ENCODE results near the gene BICDL2.

BICDL2 gene

DNA sequence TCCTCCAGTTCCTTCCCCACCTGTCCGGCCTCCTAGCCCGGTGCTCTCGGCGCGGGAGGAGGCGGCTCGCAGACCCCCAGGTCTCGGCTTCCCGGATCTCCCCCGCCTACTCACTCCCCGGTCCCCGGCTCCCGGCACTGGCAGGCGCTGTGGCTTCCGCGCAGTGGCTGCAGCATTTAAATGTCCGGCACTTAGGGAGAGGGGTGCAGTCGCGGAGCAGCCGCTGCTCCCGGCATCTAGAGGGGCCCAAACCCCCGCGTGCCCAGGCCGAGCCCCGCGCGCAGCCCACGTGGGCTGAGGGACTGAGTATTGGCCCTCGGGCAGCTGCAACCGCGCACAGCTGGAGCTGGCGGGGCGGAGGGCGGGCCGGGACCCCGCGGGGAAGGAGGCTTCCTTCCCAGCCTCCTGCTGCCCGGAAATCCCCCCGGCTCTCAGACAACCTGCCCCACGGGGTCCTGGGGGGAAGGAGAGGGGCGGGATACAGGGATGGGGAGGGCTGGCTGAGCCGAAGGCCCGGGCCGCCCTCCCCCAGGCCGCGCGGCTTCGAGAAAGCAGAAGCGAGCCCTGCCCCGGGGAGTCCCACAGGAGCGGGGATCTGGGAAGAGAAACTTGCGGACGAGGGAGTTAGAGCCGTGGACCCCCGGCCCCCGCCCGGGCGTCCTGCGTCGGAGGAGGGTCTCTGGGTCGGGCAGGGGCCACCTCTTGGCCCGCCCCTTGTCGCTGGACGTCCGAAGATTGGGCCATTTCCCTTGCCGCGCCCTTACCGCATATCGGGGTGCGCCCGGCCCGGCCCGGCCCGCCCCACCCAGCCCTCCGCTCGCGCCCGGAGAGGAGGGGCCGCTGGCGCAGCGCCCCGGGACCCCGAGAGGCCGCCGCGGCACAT is 9.3 kb upstream of the BICDL2 start, which contains the start of gene MMP25:
MMP25 (plus strand) TSS at position 804 of the 883 bp plus-strand sequence. CDS start 357 bp downstream, outside the sequence.
- no peak for DNase-seq

DNA sequence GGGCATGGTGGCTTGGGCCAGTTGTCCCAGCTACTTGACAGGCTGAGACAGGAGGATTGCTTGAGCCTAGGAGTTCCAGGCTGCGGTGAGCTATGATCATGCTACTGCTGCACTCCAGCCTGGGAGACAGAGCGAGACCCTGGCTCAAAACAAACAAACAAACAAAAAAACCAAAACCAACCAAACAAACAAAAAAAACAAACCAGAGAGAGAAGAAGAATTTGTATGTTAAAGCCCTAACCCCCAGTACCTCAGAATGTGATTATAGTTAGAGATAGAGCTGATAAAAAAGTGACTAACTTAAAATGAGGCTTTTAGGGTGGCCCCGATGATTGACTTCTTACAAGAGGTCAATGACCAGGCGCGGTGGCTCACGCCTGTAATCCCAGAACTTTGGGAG is 8.0 kb upstream of the BICDL2 start:
- no peak for DNase-seq

DNA sequence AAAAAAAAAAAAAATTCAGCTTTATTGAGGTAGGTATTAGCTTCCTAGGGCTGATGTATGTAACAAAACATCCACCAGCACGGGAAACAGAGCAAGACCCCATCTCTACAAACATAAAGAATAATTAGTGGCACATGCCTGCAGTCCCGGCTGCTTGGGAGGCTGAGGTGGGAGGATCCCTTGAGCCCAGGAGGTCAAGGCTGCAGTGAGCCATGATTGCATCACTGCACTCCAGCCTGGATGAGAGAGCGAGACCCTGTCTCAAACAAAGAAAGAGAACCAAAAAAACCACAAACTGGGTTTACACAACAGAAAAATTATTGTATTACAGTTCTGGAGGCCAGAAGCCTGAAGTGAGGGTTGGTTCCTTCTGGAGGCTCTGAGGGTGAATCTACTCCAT is 5.6 kb upstream of the BICDL2 start:
- no peak for DNase-seq

DNA sequence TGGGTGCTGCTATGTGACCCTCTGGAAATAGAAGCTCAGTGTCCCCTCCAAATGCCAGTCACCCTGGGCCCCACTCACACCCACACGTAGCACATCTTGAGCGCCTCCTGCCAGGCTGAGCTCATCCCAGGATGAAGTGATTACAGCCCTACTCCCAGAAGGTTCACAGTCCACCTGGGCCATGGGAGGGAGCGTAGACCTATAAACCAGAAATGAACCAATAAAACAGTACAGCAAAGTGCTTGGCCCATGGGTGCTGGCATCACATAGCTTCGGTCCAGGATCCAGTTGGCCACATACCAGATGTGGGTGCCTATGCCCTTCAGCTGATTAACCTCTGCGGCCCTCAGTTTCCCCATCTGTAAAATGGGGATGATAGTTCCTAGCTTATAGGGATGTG is 2.2 kb upstream of the BICDL2 start:
- DNase-seq, result no peak

DNA sequence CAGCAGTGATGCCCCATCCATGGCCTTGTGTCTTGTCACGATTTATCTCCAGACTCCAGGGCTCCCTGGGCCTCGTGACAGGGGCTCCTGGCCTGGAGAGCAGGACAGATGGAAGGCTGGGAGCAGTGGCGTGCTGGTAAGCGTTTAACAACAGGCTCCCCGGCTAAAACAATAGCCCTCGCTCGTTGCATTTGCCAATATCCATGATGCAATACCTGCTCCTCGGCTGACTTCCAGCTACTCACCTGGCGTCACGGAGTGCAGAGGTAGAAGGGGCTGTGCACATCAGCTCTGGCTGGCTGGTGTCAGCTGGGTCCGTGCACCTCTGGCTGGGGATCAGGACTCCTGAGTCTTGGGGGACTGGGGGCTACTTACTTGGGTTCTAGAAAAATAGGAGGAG is 1.5 kb upstream of the BICDL2 start:
- DNase-seq, result no peak

DNA sequence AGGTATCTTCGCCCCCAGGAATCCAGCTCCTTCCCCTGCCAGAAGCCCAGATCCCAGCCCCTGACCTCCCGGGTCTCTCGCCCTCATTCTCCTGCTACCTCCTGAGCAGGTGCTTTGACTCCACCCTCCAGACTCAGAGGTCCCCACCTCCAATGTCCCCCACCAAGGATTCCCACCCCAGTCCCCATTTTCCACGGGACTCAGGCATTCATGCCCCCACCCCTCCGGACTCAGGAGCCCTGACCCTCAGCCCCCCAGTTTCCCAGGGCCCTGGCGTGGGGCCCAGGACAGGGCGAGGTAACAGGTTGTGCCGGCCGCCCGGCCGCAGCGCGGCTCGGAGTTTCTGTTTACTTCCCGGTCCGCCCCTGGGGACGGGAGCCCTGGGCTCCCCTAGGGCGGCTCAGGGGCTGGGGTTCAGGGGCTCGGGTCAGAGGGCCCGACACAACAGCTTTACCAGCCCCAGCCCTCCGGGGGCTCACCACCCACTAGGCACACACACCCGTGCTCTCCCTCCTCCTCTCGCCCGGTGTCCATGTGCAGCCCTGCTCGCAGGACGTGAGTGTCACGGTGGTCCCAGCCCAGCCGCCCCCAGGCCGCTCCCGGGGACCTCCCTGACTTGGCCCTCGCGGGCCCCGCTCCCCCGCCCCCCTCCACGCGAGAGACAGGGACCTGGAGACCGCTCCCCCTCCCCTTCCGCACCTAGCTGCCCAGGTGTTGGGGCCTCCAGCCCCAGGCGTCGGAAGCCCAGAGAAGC is 595 bp downstream of the BICDL2 start:
- no peak for DNase-seq

DNA sequence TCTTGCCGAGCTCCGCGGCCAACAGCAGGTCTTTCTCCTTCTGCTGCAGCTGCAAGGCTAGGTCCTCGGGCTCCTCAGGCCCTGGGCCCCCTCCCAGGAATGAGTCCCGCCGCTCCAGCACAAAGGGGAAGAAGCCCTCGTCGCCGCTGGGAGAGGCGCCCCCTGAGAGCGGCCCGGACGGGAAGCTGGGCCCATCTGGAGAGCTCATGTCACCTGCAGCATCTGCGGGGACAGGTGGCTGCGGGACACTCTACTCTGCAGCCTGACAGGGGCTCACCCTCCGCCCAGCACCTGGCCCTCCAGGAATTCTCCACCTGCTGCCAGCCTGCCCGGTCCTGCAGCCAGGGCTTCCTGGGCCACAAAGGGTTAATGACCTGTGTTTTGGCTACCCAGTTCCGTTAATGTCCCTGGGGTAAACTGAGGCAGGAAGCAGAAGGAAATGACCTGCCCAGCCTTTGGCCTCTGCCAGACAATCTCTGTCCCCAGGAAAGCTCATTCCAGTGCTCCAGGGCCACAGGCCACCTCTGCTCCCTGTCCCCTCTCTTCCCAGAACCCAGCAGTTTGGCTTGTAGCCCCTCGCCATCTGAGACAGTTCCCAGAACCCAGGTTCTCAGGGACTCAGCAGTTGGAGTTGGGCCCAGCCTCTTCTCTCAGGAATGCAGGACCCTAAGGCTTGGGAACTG is 1.3 kb downstream of the BICDL2 start:
- no peak for DNase-seq

DNA sequence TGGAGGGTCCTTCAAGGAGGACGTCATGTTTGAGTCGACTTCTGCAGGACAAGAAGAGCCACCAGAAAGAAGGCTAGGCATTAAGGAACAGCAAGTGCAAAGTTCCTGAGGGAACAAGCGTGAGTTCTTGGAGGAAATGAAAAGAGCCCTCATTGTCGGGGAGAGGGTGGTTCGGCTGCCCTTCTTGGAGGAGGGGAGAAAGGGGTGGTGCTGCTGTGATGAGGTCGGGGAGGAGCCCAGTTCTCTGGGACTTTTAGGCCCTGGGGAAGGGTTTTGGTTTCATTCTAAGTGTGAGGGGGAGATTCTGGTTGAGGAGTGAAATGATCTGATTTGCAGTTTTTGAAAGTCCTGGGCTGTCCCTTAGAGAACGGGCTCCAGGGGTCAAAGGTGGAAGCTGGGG is 4.1 kb downstream of the BICDL2 start:
- no peak for DNase-seq

DNA sequence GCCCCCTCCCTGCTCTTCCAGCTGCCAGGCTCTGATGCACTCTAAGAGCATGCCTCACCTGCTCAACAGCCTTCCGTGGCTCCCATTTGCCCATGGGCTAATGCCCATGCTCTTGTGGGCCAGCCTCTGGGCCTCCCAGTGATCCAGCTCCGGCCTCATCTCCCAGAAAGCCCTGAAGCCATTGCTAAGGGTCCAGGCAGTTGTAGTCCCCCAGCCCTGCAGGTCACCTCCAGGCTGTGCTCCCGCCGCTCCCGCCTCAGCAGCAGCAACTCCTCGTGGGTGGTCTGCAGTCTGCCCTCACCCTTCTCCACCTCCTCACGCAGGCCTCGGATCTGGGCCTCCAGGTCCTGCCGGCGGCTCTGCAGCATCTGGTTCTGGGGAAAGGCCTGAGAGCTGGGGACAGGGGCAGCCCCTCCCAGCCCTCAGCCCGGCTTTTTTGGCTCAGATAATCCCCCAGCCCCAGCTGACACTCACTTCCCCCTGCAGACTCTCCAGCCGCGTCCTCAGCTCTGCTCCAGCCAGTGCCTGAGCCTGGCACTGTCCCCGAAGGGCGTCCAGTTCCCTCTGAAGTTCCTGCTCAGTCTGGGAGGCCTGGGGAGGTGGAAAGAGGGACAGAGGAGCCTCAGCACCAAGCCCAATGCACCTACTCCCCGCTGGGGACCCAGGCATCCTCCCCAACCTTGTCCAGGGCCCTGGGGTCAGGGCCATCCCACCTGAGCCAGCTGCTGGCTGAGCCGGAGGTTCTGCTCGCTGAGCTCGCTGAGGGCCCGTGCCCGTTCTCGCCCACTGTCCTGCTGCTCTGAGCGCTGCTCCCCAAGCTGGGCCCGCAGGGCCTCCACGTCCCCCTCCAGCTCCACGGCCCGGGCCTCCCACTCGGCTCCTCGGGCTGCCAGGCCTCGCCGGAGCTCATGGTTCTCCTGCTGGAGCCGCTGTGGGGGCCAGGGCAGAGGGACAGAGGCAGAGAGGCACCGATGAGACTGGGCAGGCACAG is 6.2 kb downstream of the BICDL2 start:
- no peak for DNase-seq

DNA sequence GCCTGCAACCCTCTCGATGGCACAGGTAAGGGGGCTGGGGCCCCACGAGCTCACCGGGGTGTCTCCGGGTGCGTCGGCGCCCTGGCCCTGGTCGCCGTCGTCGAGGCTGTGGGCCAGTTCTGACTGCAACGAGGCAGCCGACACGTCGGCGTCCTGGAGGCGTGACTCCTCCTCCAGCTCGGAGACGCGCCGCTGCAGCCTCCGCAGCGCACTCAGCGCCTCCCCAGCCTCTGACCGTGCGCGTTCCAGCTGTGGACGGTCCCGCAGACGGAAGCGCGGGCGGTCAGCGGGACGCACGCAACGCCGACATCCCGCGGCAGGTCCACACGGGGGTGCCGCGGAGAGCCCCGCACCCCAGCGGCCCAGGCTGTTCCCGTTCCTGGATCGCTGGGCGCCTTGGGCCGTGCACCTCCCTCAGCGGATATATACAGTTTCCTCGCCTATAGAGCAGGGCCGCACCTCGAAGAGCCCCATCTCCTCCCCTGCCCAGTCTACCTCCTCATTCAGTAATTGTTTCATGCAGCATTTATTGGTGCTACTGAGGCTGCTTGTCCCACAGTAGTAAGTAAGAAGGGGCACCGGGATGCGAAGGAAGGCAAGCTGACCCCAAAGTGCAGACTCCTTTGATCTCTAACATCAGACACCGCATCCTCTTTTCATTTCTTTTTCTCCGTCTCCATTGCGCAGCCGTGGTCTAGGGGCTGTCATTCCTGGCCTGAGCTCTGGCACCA is 7.1 kb downstream of the BICDL2 start:
- no peak for DNase-seq

DNA sequence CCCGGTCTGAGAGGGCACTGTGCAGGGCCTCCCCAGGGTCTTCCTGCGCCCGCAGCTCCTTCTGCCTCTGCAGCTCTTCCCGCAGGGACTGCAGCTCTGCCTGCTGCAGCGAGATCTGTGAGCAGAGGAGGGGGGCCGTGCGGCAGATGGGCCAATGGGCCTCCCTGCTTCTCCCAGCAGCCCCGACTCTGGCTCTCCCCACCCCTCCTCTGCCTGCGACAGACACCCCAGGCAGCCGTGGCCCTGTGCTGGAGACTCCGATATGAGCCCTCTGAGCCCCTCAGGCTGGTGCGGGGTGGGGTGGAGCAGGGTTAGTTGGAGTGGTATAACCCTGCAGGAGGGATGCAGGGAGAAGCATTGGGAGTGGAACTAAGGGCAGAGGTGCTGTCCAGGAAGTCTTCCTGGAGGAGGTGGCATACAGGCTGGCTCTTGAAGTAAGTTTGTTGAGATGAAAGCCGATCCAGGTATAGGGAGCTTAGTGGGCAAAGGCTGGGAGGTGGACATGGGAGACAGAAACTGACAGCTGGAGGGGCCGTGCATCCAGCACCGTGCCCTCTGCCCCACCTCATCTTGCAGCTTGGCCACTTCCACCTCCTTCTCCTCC is 7.9 kb downstream of the BICDL2 start:
- DNase-seq, result no peak

DNA sequence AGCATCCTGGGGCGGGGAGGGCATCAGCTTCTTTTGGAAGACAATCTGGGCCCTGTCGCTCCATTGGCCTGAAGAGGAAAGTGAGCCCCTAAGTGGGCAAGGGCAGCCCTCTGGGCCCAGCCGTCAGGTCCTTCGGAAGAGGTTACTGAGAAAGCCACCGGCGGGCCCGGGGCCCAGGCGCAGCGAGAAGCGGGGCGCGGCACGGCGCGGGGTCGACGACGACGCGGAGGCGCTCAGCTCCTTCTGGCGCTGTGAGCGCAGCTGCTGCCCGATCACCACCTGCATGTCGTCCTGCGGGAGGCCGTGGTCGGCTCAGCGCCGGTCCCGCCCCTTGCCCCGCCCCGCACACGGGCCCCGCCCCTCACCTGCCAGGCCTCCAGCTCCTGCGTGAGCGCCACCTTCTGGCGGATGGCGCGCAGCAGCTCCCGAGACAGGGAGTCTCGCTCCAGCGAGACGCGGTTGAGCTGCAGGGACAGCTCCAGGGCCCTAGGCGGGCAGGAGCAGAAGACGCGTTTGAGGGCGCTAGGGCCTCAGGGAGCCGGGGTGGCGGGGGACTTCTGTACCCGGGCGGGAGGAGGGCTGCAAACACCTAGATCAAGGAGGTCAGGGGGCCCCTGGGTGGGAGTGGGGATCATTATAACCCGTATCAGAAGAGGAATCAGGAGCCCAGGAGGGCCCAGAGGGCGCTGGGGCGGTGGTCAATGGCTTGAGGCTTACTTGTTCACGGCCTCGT is 8.6 kb downstream of the BICDL2 start:
- peak; percentile 48 for DNase-seq

DNA sequence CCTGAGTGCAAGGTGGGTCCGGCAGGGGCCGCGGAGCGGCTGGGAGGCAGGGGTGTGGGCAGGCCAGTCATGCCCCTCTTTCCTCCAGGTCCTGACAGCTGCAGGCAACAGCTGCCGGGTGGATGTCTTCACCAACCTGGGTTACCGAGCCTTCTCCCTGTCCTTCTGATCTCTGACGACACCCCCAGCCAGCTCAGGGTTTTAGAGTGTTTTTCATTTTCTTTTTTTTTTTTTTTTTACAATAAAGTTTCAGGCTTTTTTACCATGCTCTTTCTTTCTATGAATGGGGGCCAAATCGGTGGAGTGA is 9.3 kb downstream of the BICDL2 start:
- DNase-seq, result no peak

DNA sequence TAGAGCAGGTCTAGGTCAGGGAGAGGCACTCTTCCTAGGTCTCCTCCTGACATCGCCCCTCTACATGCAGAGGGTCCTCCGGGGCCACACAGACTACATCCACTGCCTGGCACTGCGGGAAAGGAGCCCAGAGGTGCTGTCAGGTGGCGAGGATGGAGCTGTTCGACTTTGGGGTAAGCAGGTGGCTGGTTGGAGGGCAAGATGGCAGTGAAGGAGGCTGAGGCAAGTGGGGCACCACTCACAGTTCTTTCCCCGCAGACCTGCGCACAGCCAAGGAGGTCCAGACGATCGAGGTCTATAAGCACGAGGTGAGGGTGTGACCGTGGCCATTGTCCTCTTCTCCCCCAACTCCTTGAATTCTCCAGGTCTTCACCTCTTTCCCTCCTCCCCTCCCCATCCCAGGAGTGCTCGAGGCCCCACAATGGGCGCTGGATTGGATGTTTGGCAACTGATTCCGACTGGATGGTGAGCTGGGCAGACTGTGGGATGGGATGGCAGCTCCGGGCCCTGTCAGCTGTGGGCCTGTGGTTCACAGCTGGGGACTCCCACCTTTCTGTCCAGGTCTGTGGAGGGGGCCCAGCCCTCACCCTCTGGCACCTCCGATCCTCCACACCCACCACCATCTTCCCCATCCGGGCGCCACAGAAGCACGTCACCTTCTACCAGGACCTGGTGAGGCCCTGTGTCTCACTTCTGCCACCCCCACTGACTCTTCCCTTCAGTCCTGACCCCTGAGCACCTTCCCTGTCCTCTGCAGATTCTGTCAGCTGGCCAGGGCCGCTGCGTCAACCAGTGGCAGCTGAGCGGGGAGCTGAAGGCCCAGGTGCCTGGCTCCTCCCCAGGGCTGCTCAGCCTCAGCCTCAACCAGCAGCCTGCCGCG is 9.9 kb downstream of the BICDL2 start:
- no peak for DNase-seq

DNA sequence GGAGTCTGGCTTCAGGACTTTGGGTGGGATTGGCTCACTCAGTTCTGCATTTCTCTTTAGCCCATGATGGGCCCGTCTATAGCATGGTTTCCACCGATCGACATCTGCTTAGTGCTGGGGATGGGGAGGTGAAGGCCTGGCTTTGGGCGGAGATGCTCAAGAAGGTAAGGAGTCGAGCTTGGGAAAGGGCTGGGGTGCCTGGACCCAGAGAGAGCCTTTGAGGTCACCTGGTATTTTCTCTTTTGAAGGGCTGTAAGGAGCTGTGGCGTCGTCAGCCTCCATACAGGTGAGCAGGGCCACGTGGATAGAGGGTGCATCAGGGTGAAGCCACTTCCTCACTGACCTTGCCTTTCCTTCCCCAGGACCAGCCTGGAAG is 10.8 kb downstream of the BICDL2 start:
- no peak for DNase-seq

DNA sequence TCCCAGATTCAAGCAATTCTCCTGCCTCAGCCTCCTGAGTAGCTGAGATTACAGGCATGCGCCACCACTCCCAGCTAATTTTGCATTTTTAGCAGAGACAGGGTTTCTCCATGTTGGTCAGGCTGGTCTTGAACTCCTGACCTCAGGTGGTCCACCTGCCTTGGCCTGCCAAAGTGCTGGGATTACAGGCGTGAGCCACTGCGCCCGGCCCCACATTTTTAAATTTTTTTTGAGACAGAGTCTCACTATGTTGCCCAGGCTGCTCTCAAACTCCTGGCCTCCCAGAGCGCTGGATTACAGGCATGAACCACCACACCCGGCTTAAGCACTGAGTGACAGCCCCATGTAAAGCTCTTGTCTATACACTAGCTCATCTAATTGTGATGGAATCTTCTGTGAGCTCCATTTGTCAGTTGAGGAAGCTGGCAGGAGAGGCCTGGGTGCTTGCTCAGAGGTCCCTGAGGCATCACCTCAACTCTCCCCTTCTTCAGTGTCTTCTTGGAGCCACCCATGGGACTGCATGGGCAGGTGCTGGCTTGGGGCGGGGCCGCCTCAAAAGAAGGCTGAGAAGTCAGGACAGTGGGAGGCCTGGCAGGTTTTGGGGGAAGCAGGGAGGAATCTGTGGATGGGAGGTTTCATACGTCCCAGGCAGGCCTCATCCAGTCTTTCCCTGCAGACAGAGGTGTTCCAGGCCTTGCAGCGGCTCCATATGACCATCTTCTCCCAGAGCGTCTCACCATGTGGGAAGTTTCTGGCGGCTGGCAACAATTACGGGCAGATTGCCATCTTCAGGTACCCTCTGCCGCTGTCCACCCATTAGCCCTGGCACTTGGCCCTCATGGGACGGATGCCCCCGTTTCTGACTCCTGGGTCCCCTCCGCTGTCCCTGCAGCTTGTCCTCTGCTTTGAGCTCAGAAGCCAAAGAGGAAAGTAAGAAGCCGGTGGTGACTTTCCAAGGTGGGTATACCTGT is 11.4 kb downstream of the BICDL2 start:
- no peak for DNase-seq

DNA sequence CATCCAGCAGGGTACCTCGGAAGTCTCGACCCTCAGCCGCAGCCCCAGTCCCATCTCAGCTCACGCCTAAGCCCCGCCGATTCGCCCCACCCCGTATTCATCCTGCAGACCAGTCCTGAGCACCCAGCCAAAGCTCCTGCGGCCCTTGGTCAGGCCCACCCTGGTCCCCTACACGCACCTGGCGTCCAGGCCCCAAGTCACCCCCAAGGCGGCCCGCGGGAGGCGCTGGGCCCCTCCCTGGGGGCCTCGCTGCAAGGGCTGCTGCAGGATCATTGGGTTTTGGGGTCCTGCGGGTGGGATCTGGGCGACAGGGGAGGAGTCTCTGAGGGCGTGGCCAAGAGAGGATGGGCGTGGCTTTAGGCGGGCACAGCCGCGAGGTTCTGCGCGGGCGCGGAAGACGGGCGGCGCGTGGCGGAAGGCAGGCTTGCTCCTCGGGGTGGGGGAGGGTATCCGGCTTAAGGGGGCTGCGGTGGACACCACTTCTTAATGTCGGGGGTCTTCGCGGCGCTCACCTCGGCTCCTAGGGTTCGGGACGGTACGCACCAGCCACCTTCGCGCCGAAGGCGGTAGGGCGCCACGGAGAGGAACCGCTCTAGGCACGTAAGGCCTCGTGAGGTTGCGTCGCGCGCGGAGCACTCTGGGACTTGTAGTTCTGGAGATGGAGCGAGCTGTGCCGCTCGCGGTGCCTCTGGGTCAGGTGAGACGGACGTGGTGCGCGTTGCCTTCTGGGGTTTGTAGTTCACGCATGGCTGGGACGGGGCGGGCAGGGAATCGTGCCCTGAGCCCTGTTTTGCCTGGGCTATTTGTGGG is 12.9 kb downstream of the BICDL2 start, which contains the start of the genes HCFC1R1 and THOC6:
HCFC1R1 (minus strand) TSS at position 274 of the 810 bp plus-strand sequence; CDS start at position 273, 1 bp downstream.
THOC6 (plus strand) TSS at position 367 of the 810 bp plus-strand sequence; CDS start at position 659, 292 bp downstream.
- peak; percentile 74 for DNase-seq

Data from NCI-H748 treated with DMSO at 0.1 percent for 48 hours (cell line).